ENCODE results near the gene LGALS7B.

GRCh38 chr19:38830039-38830733, 41.2 kb downstream of the LGALS7B start:
- no peak for TF ChIP-seq POLR2AphosphoS5 (IDR thresholded peaks at IDR 0.05; ENCODE audit: low read depth, low read length)
- TF ChIP-seq POLR2A (IDR thresholded peaks at IDR 0.05; ENCODE audit: low read depth, low read length) = no peak
- TF ChIP-seq TAF1 (IDR thresholded peaks at IDR 0.05; ENCODE audit: borderline replicate concordance, low read depth, low read length) = no peak

All from GM12892 (cell line).